Stimulated activated CD4-positive, alpha-beta T cell treated with anti-CD3 and anti-CD28 coated beads, Interleukin-1b, Interleukin-23, amount 100 ng/mL, for 1 hour (primary cell): Measurements from ENCODE around the gene TGFBI.

Experiments used
- DNase-seq, 2 donors: peaks; one replicate each; pipeline ENCODE4 v3.0.0-alpha.2; 2020; ENCODE audit warnings: low read depth in 2 of 2

TGFBI gene

DNA sequence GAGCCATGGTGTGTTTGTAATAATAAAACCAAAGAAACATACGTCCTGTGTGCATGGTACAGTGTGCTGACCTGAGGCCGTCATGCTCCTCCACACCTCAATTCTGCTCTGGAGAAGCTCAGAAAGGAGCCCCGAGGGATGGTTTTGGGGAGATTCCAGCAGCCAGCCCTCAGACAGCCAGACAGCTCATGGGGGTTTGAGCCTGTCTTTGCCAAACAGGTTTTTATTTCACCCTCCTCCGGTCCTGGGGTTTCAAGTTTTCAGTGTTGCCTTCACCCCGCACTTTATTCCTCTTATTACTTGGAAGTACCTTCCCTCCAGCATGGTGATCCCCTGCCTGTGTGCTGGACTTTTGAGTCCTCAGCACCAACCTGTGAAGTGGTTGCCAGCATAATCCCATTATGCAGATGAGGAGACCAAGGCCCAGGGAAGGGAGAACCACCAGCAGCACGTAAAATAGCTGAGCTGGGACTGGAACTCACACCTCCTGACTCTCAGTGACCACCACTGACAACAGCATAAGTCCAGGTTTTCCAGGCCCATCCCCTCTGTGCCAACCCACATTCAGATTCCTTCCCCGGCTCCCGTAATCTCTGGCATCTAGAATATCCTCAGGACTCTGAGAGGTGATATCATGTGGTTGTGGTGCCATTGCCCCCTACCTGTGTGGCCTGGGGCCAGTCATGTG, 35.1 kb downstream of the TGFBI start:
- DNase-seq, result no peak

DNA sequence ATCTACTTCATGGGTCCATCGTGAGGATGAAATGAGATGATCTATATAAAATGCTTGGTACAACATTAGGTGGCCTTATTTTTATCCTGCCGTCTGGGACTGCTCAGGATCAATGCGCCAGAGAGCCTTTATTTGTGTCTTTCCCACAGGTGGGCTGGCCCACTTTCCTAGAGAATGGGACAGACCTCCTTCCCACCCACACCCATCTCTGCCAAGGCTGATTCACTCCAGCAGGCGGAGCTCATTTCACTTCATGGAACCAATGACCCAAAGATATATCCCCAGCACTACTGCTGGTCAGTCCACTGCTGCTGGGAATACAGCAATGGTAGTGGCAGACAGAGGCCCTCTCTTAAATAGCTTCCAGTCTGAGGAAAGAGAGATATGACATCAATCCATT, 35.7 kb downstream of the TGFBI start:
- DNase-seq, result no peak

GRCh38 chr5:136065588-136065987, 36.8 kb downstream of the TGFBI start:
- DNase-seq, result no peak

- DNase-seq, result no peak
Observed at GRCh38 chr5:136066661-136067271, 38.0 kb downstream of the TGFBI start.

- DNase-seq, result no peak
Observed at GRCh38 chr5:136067422-136067821, 38.6 kb downstream of the TGFBI start.

DNA sequence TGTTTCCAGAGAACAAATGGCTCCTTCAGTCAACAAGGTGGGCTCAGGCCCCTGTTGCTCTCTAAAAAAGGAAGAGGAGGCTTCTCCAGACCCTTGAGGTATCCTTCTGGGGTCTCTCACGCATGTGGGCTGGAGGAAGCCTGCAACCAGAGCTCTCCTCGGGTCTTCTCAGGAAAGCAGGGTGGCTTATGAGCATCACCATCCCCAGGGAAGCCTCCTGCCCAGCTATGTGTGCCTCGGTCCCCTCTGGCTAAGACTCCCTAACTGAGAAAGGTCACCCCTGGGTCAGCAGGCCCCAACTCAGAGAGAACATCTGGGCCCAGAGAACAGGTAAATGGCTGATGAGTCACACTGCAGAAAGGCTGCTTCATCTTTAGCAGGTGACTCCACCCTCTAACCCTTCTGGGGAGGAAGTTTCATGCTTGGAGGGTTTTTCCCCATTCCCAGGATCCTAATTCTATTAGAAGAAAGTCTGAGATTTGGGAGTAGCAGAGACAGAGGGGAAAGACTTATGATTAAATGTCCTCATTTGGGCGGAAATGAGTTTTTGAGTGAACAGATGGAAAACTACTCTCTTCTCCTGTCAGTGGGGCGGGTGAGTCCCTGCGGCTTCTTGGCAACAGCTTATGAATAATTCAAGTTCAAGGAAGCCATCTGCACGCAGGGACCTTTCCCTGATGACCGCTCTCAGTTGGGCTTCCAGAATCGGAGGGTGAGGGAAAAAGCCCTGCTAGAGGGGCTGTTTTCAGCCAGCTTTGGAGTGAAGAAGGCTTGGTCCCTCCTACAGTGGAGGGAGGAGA, 41.9 kb downstream of the TGFBI start:
- DNase-seq, result no peak

GRCh38 chr5:136073714-136074529, 45.1 kb downstream of the TGFBI start:
- DNase-seq, result no peak

DNA sequence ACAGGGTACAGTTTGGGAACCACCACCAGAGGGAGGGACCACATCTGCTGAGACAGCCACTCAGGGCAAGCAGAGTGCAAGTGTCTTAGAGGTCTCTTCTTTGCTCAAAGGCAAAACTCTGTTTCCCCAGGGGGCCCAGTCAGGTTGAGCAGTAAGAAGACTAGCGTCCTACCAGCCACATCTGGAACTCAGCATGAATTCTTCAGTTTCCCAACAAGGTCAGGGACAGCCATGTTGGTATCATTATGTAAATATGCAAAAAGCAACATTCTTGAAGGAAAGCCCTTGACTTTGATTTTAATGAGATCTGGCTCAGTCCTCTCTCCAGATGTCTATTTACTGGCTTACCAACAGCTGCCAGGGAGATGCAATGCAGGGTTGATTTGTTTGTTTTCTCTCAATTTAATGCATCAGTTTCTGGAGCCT, 46.7 kb downstream of the TGFBI start:
- no peak for DNase-seq

DNA sequence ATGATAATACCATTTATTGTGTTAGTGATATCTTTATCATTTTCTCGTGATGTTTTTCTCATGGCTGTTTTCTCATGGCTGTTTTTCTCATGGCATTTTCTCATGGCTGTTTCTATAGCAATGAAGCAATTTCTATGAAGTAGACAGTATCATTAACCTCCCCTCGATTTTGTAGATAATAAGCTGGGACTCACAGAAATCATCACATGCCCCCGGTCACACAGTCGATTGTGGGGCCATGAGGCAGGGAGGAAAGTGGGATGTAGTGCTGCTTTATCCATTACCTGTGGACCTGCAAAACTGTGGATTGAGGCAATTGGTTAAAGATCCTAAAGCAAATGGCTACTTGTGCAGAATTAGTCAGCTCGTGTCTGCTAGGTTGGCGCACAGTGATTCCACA, 47.3 kb downstream of the TGFBI start:
- no peak for DNase-seq

DNA sequence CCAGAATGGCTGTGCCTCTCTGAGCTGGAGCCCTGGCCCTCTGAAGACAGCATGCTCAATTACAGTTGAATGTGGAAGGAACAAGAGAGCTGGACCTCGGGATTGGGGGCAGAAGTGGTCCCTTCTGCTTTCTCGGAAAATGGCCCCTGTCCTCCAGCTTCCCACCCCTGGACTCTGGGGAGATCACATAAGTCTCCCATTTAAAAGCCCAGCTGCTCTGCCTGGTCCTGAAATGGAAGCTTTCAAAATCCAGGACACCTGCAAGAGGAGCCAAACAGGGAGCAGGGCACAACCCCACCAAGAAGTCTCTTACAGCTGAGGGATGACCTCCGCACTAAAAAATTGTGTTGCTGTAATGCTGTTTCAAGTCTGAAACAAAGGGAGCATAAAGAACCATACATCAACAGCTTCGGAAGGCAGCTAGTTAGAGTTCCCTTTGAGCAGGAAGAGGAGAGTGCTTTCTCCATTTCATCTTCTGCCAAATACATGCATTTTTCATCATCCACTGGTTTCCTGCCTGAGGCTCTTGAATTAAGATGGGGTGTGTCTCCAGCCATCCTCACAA, 48.2 kb downstream of the TGFBI start:
- no peak for DNase-seq

- no peak for DNase-seq
Observed at GRCh38 chr5:136079195-136079985, 50.6 kb downstream of the TGFBI start.

DNA sequence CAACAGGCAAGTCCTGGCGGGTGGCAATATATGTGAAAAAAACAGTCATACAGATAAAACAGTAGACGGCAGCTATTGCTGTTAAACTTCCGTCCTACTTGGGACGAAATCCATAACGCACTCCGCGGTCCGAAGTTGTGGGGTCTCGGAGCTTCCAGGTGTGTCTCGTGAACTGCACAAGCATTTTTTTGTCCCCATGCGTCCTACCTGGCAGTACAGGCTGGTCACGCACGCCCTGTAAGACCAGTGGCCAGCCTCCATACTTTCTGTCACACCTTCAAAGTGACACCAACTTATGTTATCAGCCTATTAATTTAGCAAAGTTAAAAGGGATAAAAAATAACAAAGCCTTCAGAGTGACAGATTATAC, 51.3 kb downstream of the TGFBI start:
- DNase-seq, result no peak

GRCh38 chr5:136080483-136081216, 51.9 kb downstream of the TGFBI start:
- DNase-seq, result no peak

GRCh38 chr5:136081217-136081591, 52.4 kb downstream of the TGFBI start:
- DNase-seq, result no peak

DNA sequence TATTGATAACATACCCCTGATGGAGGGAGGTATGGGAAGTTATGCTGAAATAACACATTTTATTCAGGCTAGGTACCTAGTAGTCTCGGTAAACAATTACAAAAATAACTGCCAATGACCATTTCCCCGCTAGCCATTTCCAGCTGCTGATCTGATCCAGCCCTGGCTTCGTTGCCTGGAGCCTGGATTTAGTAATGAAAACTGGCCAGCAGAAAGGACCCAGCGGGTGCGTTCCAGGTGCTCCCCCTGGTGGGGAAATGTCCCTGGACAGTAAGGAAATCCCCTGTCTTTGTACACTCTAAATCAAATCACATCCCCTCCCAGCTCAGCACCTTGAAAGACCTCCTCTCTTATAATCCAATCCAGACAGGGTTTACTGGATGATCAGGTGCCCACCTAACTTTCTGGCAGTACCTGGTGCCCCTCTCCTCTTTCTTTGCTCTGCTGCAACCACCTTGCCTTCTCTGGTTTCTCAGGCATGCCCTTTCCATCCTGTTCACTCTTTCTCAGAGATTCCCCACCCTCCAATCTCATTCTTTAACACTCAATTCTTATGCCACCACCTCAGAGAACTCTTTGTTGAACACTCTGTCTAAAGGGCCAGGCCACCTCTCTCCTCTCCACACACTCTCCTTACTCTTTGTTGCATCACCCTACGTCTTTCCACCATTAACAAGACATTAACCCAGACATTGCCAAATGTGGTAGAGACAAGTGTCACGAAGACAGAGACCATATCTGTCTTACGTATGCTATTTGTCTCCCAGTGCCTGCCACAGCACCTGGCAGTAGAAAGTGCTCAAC, 53.8 kb downstream of the TGFBI start:
- peak; percentile 14 to 21 for DNase-seq

DNA sequence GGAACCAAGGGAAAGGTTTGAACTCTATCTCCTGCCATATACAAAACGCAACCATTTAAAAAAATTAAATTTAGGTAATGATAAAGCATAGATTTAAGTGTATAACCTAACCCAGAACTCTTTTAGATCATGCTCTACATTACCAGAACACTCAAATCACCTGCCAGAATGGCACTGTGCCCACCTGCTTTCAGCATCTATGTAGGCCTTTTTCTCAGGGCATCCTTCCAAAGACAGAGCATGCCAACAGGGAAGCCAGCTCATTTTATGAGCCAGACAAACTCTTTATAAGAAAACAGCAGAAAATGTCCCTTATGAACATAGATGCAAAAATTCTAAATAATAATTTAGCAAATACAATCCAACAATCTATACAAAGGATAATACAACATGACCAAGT, 55.9 kb downstream of the TGFBI start:
- DNase-seq, result no peak

GRCh38 chr5:136086783-136087566, 58.2 kb downstream of the TGFBI start:
- DNase-seq, result no peak

DNA sequence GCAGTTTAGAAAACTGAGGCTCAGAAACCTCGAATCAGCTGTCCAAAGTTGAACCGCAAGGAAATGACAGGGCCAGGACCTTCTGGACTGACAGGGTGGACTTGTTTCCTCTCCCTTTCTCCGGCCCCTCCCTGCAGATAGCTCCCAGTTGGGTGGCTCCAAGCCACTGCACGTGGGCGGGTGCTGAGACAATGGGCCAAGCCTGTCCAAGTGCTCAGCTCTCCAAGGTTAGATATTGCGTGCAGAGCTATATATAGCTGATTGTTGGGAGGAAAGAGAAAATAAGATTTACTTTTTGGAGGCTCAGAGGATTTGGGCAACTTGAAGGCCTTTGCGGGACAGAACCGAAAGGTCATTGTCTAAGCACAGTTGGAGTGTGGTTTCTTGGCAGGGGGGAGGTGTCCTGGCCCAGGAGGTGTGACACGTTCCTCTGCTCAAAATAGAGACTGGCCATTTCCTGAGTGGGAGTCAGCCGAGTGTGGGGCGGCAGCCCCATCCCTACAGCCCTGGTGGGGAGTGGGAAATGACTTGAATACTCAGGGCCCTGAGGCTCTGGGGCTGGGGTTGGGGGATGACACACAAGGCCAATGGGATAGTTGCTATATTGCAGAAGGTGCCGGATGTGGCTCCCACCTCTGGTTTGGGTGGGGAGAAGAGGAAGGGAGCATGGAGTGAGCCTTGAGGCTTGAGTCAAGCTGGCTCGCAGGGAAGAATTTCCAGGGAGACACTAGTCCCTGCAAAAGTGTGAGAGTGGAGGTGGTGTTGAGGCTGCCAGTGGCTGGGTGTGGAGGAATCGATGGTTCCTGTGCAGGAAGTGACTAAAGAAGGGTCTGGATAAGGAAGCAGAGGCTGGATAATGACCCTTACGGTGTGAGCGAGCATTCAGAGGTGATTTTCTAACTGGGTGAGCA, 59.4 kb downstream of the TGFBI start:
- no peak for DNase-seq
